SW 1271 (cell line): ENCODE results near the gene IL1R2.
A peak's percentile ranks its signal among the peaks of the same experiment; 100 is the strongest.
"Not testable (repeated sequence)": the region's sequence is repeated elsewhere in the genome, so short reads cannot be mapped to it uniquely, and the experiment has no call there.

Source experiments
- DNase-seq, 2 experiments: peaks; one replicate each; lab custom pipeline; 2025; lab: John Stamatoyannopoulos, UW

IL1R2 gene

DNA sequence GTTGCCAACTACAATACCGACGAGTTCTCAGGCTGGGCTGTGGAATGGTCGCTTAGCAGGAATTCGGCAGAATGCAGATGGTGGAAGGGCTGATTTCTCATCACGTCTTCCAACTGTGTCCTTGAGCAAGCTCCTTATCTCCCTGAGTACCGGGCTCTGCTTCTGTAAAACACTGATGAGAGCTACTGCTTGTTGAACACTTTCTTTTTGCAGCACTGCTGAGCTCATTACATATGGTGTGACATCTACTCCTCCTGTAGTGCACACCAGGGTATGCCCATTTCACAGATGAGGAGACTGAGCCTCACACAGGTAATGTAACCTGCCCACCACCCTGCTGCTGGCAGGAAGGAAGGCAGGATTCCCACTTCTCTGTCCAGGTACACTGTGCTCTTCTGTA, 8.3 kb downstream of the IL1R2 start:
- no peak for DNase-seq

DNA sequence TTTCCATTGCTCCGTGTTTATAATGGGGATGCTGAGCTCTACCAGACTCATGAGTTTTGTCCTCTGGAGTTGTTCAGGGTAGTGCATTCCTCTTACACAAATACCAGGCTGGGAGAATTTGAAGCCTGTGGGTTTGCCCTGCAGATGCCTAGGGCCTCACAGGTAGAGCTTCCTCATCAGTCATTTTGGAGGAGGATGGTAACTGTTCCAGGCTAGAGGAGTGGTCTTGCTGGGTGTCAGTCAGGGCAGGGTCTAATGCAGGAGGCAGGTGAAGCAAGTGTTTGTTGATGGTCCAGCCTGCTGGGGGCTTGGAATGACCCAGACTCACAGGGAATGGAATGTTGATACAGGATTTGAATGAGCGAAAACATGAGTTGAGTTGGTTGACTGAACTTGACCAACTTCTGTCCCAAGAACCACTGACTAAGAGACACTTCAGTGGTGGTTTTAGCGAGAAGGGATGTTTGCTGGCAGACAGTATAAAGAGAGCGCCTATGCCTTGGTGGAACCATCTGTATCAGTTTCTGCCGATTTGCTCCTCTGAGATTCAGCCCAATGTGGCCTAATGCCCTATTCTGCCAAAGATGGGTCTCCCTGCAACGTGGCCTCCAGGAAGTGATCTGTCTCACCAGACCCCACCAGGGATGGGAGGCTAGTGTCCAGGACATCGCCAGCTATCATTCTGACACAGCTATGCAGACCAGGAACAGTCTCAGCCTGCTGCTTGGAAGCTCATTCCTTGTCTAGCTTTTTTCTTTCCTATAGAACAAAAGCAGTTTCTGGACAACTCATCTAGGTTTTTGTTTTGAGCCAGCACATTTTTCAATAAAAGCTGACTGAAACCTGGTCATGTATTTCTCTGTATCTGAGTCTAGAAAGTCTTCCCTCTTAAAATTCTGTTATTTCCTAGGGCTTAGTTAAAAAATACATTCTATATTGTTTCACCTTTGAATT, 9.3 kb downstream of the IL1R2 start:
- DNase-seq: no peak

- DNase-seq: no peak
Measured at GRCh38 chr2:102001767-102002142, 10.0 kb downstream of the IL1R2 start.

DNA sequence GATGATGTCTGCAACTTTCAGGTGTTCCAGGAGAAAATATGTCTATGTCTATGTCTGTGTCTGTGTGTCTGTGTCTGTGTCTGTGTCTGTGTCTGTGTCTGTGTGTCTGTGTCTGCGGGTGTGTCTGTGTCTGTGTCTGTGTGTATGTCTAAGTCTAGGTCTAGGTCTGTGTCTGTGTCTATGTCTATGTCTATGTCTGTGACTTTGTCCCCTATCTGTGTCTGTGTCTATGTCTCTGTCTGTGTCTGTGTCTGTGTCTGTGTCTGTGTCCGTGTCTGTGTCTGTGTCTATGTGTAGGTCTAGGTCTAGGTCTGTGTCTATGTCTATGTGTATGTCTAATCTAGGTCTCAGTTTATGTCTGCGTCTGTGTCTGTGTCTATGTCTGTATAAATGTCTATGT, 10.5 kb downstream of the IL1R2 start:
- no peak for DNase-seq

- DNase-seq: not testable (repeated sequence)
Measured at GRCh38 chr2:102002909-102003308, 11.1 kb downstream of the IL1R2 start.

- DNase-seq: no peak
Measured at GRCh38 chr2:102003696-102004095, 11.9 kb downstream of the IL1R2 start.

DNA sequence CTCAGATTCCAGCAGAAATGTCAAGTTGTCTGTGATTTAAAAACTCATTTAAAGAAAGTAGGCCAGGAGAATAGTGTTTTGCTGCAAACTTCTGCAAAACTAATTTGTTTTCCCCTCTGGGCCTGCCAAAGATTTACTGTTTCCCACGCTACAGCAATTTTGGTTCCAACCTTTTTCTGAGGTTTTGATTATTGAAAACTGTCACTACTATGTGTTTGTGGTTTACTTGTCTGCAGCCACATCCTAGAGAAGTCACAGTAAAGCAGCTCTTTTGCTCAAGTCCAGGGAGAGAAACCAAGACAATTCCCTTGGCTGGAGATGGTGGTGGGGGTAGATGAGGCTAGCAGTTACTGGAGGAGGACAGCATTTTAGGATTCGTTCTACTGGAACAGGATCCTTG, 12.8 kb downstream of the IL1R2 start:
- DNase-seq: no peak

- DNase-seq: no peak
Measured at GRCh38 chr2:102005449-102005848, 13.7 kb downstream of the IL1R2 start.

- peak in 1 of 2 experiments; percentile 32 for DNase-seq
Measured at GRCh38 chr2:102005989-102006885, 14.5 kb downstream of the IL1R2 start.

GRCh38 chr2:102006886-102007278, 15.1 kb downstream of the IL1R2 start:
- DNase-seq: no peak

DNA sequence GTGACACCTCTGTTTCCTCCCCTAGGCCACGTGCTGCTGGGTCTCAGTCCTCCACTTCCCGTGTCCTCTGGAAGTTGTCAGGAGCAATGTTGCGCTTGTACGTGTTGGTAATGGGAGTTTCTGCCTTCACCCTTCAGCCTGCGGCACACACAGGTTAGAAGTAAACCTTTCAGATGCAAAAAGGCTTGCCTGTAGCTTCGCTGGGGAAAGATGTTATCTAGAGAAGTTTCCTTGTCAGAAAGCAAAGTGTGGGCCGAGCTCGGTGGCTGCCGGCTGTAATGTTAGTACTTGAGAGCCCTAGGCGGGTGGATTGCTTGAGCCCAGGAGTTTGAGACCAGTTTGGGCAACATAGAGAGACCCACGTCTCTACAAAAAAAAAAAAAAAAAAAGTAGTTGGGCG, 16.7 kb downstream of the IL1R2 start:
- DNase-seq: no peak

GRCh38 chr2:102009557-102009956, 17.8 kb downstream of the IL1R2 start:
- no peak for DNase-seq

GRCh38 chr2:102010902-102011301, 19.1 kb downstream of the IL1R2 start:
- no peak for DNase-seq

- DNase-seq: no peak
Measured at GRCh38 chr2:102012061-102012614, 20.4 kb downstream of the IL1R2 start.

- DNase-seq: no peak
Measured at GRCh38 chr2:102013206-102014040, 21.7 kb downstream of the IL1R2 start.

GRCh38 chr2:102014041-102014345, 22.2 kb downstream of the IL1R2 start:
- no peak for DNase-seq

DNA sequence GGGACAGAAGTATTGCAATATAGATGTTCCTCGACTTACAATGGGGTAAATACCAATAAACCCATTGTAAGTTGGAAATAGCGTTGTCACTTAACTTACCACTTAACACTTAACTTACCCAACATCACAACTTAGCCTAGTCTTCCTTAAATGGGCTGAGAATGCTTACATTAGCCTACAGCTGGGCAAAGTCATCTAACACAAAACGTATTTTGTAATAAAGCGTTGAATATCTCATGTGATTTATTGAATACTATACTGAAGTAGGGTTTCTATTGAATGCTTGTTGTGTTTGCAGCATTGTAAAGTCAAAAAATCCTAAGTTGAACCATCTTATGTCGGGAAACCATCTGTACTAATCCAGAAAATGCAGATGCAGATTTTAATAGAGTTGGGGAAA, 23.6 kb downstream of the IL1R2 start:
- no peak for DNase-seq

DNA sequence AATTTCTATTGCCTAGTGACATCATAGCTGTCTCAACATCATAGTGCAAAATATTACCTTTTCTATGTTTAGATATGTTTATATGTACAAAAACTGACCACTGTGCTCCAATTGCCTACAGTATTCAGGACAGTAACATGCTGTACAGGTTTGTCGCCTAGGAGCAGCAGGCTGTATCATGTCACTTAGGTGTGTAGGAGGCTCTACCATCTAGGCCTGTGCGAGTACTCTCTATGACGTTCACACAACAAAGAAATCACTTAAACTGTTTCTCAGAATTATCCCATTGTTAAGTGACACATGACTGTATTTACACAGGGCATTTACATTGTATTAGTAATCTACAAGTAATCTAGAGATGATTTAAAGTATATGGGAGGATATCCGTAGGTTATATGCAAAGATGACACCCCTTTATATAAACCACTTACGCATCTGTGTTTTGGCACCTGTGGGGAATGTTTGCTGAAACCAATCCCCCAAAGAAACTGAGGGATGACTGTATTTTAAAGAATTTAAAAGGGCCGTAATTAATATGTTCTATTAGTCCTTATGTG, 24.7 kb downstream of the IL1R2 start:
- no peak for DNase-seq

DNA sequence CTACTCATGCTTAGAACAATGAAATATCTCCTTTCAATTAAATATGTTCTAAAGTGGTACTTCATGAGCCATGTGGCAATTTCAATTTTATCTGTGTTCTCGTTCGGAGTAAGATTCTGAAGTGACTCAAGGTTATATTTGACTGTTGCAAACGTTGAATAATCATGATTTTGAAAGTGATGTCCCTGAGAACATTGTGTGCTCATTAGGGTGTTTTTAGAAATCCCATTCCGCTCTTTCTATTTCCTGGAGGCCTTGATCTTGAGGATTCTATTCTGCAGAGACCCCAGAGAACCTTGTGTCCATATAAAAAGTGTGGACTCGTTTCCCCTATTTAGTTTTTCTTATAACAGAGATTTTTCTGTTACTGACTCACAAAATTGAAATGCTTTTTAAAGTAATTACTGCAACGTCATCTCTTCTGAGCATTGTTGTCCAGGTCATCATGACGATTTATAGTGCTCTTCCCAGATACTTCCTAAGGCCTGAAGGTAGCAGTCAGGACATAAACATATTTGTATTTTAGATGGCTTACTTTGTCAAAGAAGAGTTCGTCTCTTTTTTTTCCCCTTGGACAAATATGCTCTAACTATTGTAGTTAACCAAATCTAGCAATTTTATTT, 27.2 kb downstream of the IL1R2 start:
- DNase-seq: no peak

DNA sequence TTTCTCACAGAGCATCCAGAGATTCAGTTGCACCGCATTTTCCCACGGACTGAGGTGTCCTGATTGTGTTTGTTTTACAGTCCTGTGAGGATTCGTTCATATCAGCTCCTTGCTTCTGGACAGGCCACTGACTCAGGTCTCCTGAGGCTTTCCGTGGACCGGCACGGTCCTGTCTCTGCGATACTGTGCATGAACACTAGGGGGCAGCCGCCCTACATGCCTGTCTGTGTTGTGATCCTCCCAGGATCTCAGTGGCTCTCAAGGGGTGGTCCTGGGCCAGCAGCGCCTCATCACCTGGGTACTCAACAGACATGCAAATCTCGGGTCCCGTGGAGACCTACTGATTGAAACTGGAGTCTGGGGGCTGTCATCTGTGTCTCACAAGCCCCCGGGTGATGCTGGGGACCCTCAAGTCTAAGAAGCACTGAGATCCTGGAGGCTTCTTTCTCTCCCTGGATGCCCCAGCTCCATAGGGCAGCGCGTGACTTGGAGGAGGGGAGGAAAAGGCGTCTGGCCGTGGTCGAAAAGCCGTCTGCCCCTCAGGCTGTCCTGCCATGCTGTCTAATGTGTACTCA, 28.9 kb downstream of the IL1R2 start:
- DNase-seq: peak; percentile 22 to 74

GRCh38 chr2:102021779-102022178, 30.0 kb downstream of the IL1R2 start:
- DNase-seq: no peak
